Measurements from ENCODE around the gene AKAP10. TPM values are rescaled to one million over a fixed set of nuclear protein-coding genes. Genes with fewer than 3 reads are reported as not detected.

AKAP10 gene
- total and polyA plus RNA-seq, 7 donors, result 4.2 to 16.8 (median 11.1) TPM

DNA sequence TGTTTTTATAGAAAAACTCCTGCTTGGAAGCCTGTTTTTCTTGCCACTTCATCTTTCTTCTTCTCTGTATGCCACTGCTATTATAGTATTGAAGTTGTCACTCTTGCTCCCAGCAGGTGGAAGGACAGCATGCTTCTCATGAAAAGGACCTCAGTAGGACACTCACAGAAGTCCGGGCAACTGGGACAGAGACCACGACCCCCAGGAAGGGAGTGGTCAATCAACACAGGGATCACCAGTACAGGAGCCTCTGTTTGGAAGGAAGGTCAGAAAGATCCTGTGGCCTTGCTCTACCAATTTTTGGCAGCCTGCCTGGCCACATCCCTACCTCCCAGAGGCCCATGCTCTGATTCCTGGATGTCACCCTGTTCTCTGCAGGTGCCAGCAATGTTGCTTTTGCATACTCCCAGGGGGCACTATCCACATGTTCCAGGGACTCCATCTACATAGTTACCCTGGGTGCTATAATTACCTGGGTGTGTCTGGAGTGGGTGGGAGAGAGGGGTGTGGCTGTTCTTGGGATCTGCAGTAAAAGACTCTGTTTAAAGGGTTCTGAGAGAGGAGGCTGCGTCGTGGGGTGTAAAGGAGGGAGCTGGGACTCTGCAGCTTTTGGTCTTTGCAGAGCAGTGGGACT lies 13.7 kb upstream of the AKAP10 start:
- Histone ChIP-seq H3K9me3 (no peaks in the 10 kb centered on the region), H3K36me3 (ENCODE audit: insufficient read depth in 1 of 2, low read depth in 1 of 2) (no peaks in the 10 kb centered on the region), H3K27me3 (ENCODE audit: insufficient read depth in 3 of 3, low read length in 2 of 3) (no peaks in the 10 kb centered on the region), H3K4me3 (no peak overlapping the region), H3K27ac (no peak overlapping the region), H3K4me1 (peaks cover 4% of the 10 kb centered on the region)
- DNase-seq (no peak), ATAC-seq (no peak)
- intact Hi-C loops (cut with DNase I), result loop anchor here (5.0 kb wide), 2 partner anchors 131 to 236 kb away; no protein-coding TSS in a partner anchor
- 31 to 34% (median 31%) methylated on average over 4 of the region's 4 CpGs for WGBS, 3 donors
- TF ChIP-seq, protein P1, sequence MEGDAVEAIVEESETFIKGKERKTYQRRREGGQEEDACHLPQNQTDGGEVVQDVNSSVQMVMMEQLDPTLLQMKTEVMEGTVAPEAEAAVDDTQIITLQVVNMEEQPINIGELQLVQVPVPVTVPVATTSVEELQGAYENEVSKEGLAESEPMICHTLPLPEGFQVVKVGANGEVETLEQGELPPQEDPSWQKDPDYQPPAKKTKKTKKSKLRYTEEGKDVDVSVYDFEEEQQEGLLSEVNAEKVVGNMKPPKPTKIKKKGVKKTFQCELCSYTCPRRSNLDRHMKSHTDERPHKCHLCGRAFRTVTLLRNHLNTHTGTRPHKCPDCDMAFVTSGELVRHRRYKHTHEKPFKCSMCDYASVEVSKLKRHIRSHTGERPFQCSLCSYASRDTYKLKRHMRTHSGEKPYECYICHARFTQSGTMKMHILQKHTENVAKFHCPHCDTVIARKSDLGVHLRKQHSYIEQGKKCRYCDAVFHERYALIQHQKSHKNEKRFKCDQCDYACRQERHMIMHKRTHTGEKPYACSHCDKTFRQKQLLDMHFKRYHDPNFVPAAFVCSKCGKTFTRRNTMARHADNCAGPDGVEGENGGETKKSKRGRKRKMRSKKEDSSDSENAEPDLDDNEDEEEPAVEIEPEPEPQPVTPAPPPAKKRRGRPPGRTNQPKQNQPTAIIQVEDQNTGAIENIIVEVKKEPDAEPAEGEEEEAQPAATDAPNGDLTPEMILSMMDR (IDR thresholded peaks at IDR 0.05), result no peak

DNA sequence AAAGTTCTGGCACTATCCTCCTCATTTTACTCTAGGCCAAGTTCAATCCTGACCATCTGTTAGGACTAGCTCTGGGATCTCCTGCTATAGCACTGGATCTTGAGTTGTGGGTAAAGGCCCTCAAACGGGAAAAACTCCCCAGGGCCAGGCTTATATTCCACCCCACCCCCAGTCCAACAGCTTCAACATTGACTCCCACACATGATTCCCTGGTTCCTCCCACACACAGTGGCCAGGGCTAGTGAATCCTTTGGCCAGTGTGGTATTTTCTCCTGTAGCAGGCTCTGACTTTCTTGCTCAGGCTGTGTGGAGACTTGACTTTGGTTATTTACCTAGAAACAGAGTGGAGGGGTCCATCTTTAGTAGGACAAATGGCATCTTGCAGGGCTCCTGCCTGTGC lies 10.3 kb upstream of the AKAP10 start:
- WGBS, 3 donors, result 45 to 75% (median 53%) methylated on average over 1 of the region's 1 CpG
- no peak overlapping the region for H3K4me3 ChIP-seq
- TF ChIP-seq, protein P1 (IDR thresholded peaks at IDR 0.05), result no peak
- H3K36me3 ChIP-seq (ENCODE audit: insufficient read depth in 1 of 2, low read depth in 1 of 2), result no peaks in the 10 kb centered on the region
- ATAC-seq (no peak), DNase-seq (no peak)
- intact Hi-C loops (cut with DNase I), result no loop called here
- H3K4me1 ChIP-seq, result peaks cover under 1% of the 10 kb centered on the region
- H3K27me3 ChIP-seq (ENCODE audit: insufficient read depth in 3 of 3, low read length in 2 of 3), result no peaks in the 10 kb centered on the region
- H3K27ac ChIP-seq, result no peak overlapping the region
- no peaks in the 10 kb centered on the region for H3K9me3 ChIP-seq

DNA sequence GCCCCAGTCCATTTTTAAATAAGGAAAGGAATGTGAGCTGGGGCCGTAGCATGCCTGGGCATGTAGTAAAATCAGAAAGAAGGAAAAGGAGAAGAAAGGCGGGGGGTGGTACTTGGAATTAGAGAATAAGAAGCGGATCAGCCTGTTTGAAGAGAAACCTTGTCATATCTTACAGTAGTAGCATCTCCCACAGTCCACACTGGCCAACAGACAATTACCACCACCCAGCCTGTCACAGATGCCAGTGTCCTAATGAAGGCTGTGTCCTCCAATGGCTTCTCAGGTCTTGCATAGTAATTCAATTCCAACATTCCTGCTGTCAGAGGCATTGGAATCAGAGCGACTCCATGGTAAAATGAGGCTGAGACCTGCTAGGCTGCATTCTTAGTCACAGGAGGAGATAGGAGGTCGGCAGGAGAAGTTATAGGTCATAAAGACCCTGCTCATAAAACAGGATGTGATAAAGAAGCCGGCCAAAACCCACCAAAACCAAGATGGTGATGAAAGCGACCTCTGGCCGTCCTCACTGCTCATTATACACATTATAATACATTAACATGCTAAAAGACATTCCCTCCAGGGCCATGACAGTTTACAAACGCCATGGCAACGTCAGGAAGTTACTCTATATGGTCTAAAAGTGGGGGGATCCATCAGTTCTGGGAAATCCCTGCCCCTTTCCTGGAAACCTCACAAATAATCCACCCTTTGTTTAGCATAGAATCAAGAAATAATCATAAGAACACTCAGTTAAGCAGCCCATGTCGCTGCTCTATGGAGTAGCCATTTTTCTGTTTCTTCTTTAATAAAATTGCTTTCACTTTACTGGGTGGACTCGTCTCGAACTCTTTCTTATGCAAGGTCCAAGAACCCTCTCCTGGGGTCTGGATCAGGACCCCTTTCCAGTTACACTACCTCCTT lies 9.6 kb upstream of the AKAP10 start:
- intact Hi-C loops (cut with DNase I), result no loop called here
- 64 to 67% (median 66%) methylated on average over 13 of the region's 13 CpGs for WGBS, 3 donors
- Histone ChIP-seq H3K27ac (no peak overlapping the region), H3K9me3 (no peaks in the 10 kb centered on the region), H3K4me1 (no peaks in the 10 kb centered on the region), H3K27me3 (ENCODE audit: insufficient read depth in 3 of 3, low read length in 2 of 3) (no peaks in the 10 kb centered on the region), H3K4me3 (no peak overlapping the region), H3K36me3 (ENCODE audit: insufficient read depth in 1 of 2, low read depth in 1 of 2) (no peaks in the 10 kb centered on the region)
- DNase-seq (no peak), ATAC-seq (no peak)
- TF ChIP-seq, protein P1 (IDR thresholded peaks at IDR 0.05), result no peak

DNA sequence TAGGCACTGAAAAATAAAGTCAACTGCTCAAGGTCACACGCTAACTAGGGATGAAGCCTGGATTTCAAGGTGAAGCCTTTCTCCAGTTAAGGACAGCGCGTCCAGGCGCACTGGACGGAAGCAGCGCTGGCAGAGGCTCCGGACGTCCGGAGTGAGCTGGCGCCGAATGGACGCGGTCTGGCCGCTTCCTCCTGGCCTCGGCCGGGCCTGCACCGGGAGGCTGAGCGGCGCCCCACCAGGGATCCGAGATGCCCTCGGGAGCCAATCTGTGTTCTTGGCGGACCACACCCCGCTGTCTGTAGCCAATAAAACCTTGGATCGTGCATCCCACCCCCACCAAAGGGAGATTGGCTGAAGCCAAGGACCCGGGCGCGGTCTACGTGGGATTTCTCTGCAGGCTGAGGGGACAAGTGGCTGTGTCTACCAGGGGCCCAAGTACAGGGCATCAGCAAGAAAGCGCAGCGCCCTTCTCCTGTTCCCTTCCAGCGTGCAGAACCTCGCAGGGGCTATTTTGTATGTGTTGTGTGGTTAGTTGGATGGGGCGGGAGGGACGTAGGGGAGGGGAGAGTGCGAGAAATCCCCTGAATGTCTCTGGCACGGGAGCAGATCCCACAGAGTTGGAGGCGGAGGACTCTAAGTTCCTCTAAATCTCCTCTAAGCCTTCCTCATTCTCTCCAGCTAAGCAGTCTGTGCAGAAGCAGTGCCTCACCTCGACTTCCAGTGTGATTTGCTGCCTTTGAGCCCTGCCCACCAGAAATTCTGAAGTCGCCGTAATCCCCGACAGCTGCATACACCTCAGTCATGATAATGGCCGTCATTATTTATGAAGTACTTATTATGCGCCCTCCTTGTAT lies 2.5 kb upstream of the AKAP10 start:
- H3K36me3 ChIP-seq (ENCODE audit: insufficient read depth in 1 of 2, low read depth in 1 of 2), result no peaks in the 10 kb centered on the region
- TF ChIP-seq, protein P1 (IDR thresholded peaks at IDR 0.05), result no peak
- ATAC-seq, result no peak
- H3K27me3 ChIP-seq (ENCODE audit: insufficient read depth in 3 of 3, low read length in 2 of 3), result no peaks in the 10 kb centered on the region
- no peak overlapping the region for H3K4me3 ChIP-seq
- 61 to 67% (median 61%) methylated on average over 43 of the region's 43 CpGs for WGBS, 3 donors
- intact Hi-C loops (cut with DNase I), result no loop called here
- H3K4me1 ChIP-seq, result peaks cover 19% of the 10 kb centered on the region
- DNase-seq, result peak; percentile 55 to 67
- no peak overlapping the region for H3K27ac ChIP-seq
- no peaks in the 10 kb centered on the region for H3K9me3 ChIP-seq
